ENCODE data around the gene PTPRU.

PTPRU gene

GRCh38 chr1:29341936-29342335 is 105.6 kb downstream of the PTPRU start:
- Histone ChIP-seq H3K4me1 (ENCODE audit: control insufficient read depth in 1 of 2, insufficient read depth in 1 of 2, low read depth in 1 of 2, low read length in 1 of 2) (no peaks in the 10 kb centered on the region), H3K27ac (no peak overlapping the region), H3K9me3 (no peaks in the 10 kb centered on the region), H3K4me3 (ENCODE audit: low read depth in 1 of 2, low read length in 1 of 2) (no peak overlapping the region), H3K27me3 (peaks cover 41% of the 10 kb centered on the region), H3K36me3 (no peaks in the 10 kb centered on the region)
- no peak for TF ChIP-seq CTCF (IDR thresholded peaks at IDR 0.05)

GRCh38 chr1:29342351-29342750 is 106.0 kb downstream of the PTPRU start:
- H3K4me1 ChIP-seq (ENCODE audit: control insufficient read depth in 1 of 2, insufficient read depth in 1 of 2, low read depth in 1 of 2, low read length in 1 of 2): no peaks in the 10 kb centered on the region
- TF ChIP-seq CTCF (IDR thresholded peaks at IDR 0.05): no peak
- H3K9me3 ChIP-seq: no peaks in the 10 kb centered on the region
- no peak overlapping the region for H3K27ac ChIP-seq
- peaks cover 40% of the 10 kb centered on the region for H3K27me3 ChIP-seq
- no peaks in the 10 kb centered on the region for H3K36me3 ChIP-seq
- H3K4me3 ChIP-seq (ENCODE audit: low read depth in 1 of 2, low read length in 1 of 2): no peak overlapping the region

- Histone ChIP-seq H3K4me3 (ENCODE audit: low read depth in 1 of 2, low read length in 1 of 2) (no peak overlapping the region), H3K27ac (no peak overlapping the region), H3K27me3 (peaks cover 40% of the 10 kb centered on the region), H3K9me3 (no peaks in the 10 kb centered on the region), H3K36me3 (no peaks in the 10 kb centered on the region), H3K4me1 (ENCODE audit: control insufficient read depth in 1 of 2, insufficient read depth in 1 of 2, low read depth in 1 of 2, low read length in 1 of 2) (no peaks in the 10 kb centered on the region)
- no peak for TF ChIP-seq CTCF (IDR thresholded peaks at IDR 0.05)
Measured at GRCh38 chr1:29342983-29343382, 106.7 kb downstream of the PTPRU start.

- Histone ChIP-seq H3K4me1 (ENCODE audit: control insufficient read depth in 1 of 2, insufficient read depth in 1 of 2, low read depth in 1 of 2, low read length in 1 of 2) (no peaks in the 10 kb centered on the region), H3K36me3 (no peaks in the 10 kb centered on the region), H3K9me3 (no peaks in the 10 kb centered on the region), H3K27me3 (peaks cover 40% of the 10 kb centered on the region), H3K27ac (no peak overlapping the region), H3K4me3 (ENCODE audit: low read depth in 1 of 2, low read length in 1 of 2) (no peak overlapping the region)
- no peak for TF ChIP-seq CTCF (IDR thresholded peaks at IDR 0.05)
Measured at GRCh38 chr1:29343476-29343875, 107.2 kb downstream of the PTPRU start.

GRCh38 chr1:29343908-29344307 is 107.6 kb downstream of the PTPRU start:
- Histone ChIP-seq H3K27me3 (peaks cover 38% of the 10 kb centered on the region), H3K27ac (no peak overlapping the region), H3K4me1 (ENCODE audit: control insufficient read depth in 1 of 2, insufficient read depth in 1 of 2, low read depth in 1 of 2, low read length in 1 of 2) (no peaks in the 10 kb centered on the region), H3K4me3 (ENCODE audit: low read depth in 1 of 2, low read length in 1 of 2) (no peak overlapping the region), H3K36me3 (no peaks in the 10 kb centered on the region), H3K9me3 (no peaks in the 10 kb centered on the region)
- no peak for TF ChIP-seq CTCF (IDR thresholded peaks at IDR 0.05)

- Histone ChIP-seq H3K9me3 (no peaks in the 10 kb centered on the region), H3K36me3 (no peaks in the 10 kb centered on the region), H3K27me3 (peaks cover 35% of the 10 kb centered on the region), H3K4me3 (ENCODE audit: low read depth in 1 of 2, low read length in 1 of 2) (no peak overlapping the region), H3K4me1 (ENCODE audit: control insufficient read depth in 1 of 2, insufficient read depth in 1 of 2, low read depth in 1 of 2, low read length in 1 of 2) (no peaks in the 10 kb centered on the region), H3K27ac (no peak overlapping the region)
- TF ChIP-seq CTCF (IDR thresholded peaks at IDR 0.05): no peak
Measured at GRCh38 chr1:29344336-29344735, 108.0 kb downstream of the PTPRU start.
